DMS 273 treated with DMSO at 0.1 percent for 48 hours (cell line): ENCODE data around the gene WDFY1.
"Not testable (repeated sequence)": the region's sequence is repeated elsewhere in the genome, so short reads cannot be mapped to it uniquely, and the experiment has no call there.

Experiments
- DNase-seq: peaks from one replicate; lab custom pipeline; 2025; lab: John Stamatoyannopoulos, UW

The WDFY1 gene

GRCh38 chr2:223896833-223897311, 48.3 kb downstream of the WDFY1 start:
- DNase-seq: no peak

- no peak for DNase-seq
These were observed 50.2 kb downstream of the WDFY1 start for GRCh38 chr2:223894968-223895367.

GRCh38 chr2:223894009-223894408, 51.1 kb downstream of the WDFY1 start:
- no peak for DNase-seq

GRCh38 chr2:223890721-223891120, 54.4 kb downstream of the WDFY1 start:
- no peak for DNase-seq

- DNase-seq: no peak
These were observed 55.9 kb downstream of the WDFY1 start for GRCh38 chr2:223889229-223889628.

GRCh38 chr2:223888251-223888650, 56.9 kb downstream of the WDFY1 start:
- no peak for DNase-seq

- DNase-seq: no peak
These were observed 58.0 kb downstream of the WDFY1 start for GRCh38 chr2:223887127-223887526.

- DNase-seq: no peak
These were observed 58.4 kb downstream of the WDFY1 start for GRCh38 chr2:223886726-223887125.

- DNase-seq: no peak
These were observed 60.7 kb downstream of the WDFY1 start for GRCh38 chr2:223884399-223884798.

GRCh38 chr2:223882715-223883114, 62.4 kb downstream of the WDFY1 start:
- DNase-seq: no peak

GRCh38 chr2:223880796-223881195, 64.3 kb downstream of the WDFY1 start:
- DNase-seq: no peak

GRCh38 chr2:223877721-223878410, 67.3 kb downstream of the WDFY1 start:
- DNase-seq: no peak

- no peak for DNase-seq
These were observed 71.5 kb downstream of the WDFY1 start for GRCh38 chr2:223873672-223874071.

- not testable (repeated sequence) for DNase-seq
These were observed 72.4 kb downstream of the WDFY1 start for GRCh38 chr2:223872772-223873171.

GRCh38 chr2:223871661-223872060, 73.5 kb downstream of the WDFY1 start:
- not testable (repeated sequence) for DNase-seq

GRCh38 chr2:223870840-223871611, 74.1 kb downstream of the WDFY1 start:
- peak; percentile 75 for DNase-seq

- DNase-seq: peak; percentile 95
These were observed 77.1 kb downstream of the WDFY1 start for GRCh38 chr2:223868005-223868404.

- DNase-seq: no peak
These were observed 79.1 kb downstream of the WDFY1 start for GRCh38 chr2:223865907-223866508.

- DNase-seq: no peak
These were observed 80.0 kb downstream of the WDFY1 start for GRCh38 chr2:223865124-223865523.

- DNase-seq: no peak
These were observed 81.6 kb downstream of the WDFY1 start for GRCh38 chr2:223863491-223863890.

- no peak for DNase-seq
These were observed 84.1 kb downstream of the WDFY1 start for GRCh38 chr2:223860809-223861738.

- no peak for DNase-seq
These were observed 86.1 kb downstream of the WDFY1 start for GRCh38 chr2:223859070-223859469.
